HG02571 (cell line): Measurements from ENCODE around the gene TAS1R3.

ENCODE experiments used
- ATAC-seq: cut with Tn5 transposase; IDR thresholded peaks from one replicate; pipeline ENCODE4 v1.9.1; 2021; ENCODE audit warnings: mild to moderate bottlenecking, moderate library complexity; ENCODE audit not compliant: unreplicated experiment

The TAS1R3 gene

GRCh38 chr1:1349256-1350012 lies 18.4 kb downstream of the TAS1R3 start, which contains the start of gene DVL1:
DVL1 (minus strand) TSS chr1:1349418; CDS start chr1:1349065, 353 bp downstream.
- peak; percentile 41 for ATAC-seq

GRCh38 chr1:1351511-1352427 lies 20.7 kb downstream of the TAS1R3 start:
- ATAC-seq: no peak

- ATAC-seq: no peak
Measured at GRCh38 chr1:1352786-1353388, 21.8 kb downstream of the TAS1R3 start.

- ATAC-seq: no peak
Measured at GRCh38 chr1:1353389-1354151, 22.5 kb downstream of the TAS1R3 start.

- no peak for ATAC-seq
Measured at GRCh38 chr1:1354271-1355247, 23.5 kb downstream of the TAS1R3 start.

GRCh38 chr1:1355416-1355815 lies 24.3 kb downstream of the TAS1R3 start:
- no peak for ATAC-seq

- ATAC-seq: no peak
Measured at GRCh38 chr1:1356166-1356795, 25.2 kb downstream of the TAS1R3 start.

- no peak for ATAC-seq
Measured at GRCh38 chr1:1356796-1357401, 25.8 kb downstream of the TAS1R3 start.

- ATAC-seq: no peak
Measured at GRCh38 chr1:1357871-1358432, 26.9 kb downstream of the TAS1R3 start.

- ATAC-seq: no peak
Measured at GRCh38 chr1:1358433-1359271, 27.6 kb downstream of the TAS1R3 start, which contains the start of gene MXRA8. MXRA8 (minus strand) TSS chr1:1358555; CDS start chr1:1358504, 51 bp downstream.

GRCh38 chr1:1359308-1359663 lies 28.2 kb downstream of the TAS1R3 start:
- no peak for ATAC-seq

GRCh38 chr1:1359664-1360468 lies 28.8 kb downstream of the TAS1R3 start:
- ATAC-seq: no peak

- ATAC-seq: no peak
Measured at GRCh38 chr1:1360506-1361169, 29.6 kb downstream of the TAS1R3 start.

GRCh38 chr1:1361233-1361981 lies 30.3 kb downstream of the TAS1R3 start:
- ATAC-seq: no peak

- ATAC-seq: no peak
Measured at GRCh38 chr1:1361982-1362423, 30.9 kb downstream of the TAS1R3 start.
